Mesendoderm (in vitro differentiated cells): ENCODE results near the gene MVD.
A peak's percentile ranks its signal among the peaks of the same experiment; 100 is the strongest.

Source experiments
- DNase-seq: peaks from one replicate; pipeline ENCODE4 v3.0.0; 2013
- H2AK5ac ChIP-seq: 2 replicates; pipeline ENCODE4 v1.6.1; 2013; ENCODE audit warnings: low read length, inconsistent platforms
- H2BK120ac ChIP-seq: 2 replicates; pipeline ENCODE4 v1.6.1; 2013; ENCODE audit warnings: low read depth, mild to moderate bottlenecking, low read length, moderate library complexity, mixed read lengths
- H2BK15ac ChIP-seq: replicated peaks from 2 replicates; pipeline ENCODE4 v1.6.1; 2013; ENCODE audit warnings: low read depth, mild to moderate bottlenecking, moderate library complexity
- H2BK5ac ChIP-seq: 2 replicates; pipeline ENCODE4 v1.6.1; 2013; ENCODE audit warnings: low read length, inconsistent platforms
- H3K18ac ChIP-seq: 2 replicates; pipeline ENCODE4 v1.6.1; 2013; ENCODE audit warnings: mild to moderate bottlenecking, low read length, mixed read lengths
- H3K23ac ChIP-seq: one replicate; pipeline ENCODE4 v1.6.1; 2013; ENCODE audit warnings: low read length
- H3K27ac ChIP-seq: 2 replicates; pipeline ENCODE4 v1.5.1; 2013; ENCODE audit warnings: low read depth, mild to moderate bottlenecking, inconsistent platforms, low read length, moderate library complexity
- H3K27me3 ChIP-seq: 2 replicates; pipeline ENCODE4 v1.6.1; 2013; ENCODE audit warnings: low read length, control low read depth, mild to moderate bottlenecking, inconsistent platforms; ENCODE audit not compliant: insufficient read depth, poor library complexity
- H3K36me3 ChIP-seq: 2 replicates; pipeline ENCODE4 v1.6.1; 2013; ENCODE audit warnings: low read length, inconsistent platforms; ENCODE audit not compliant: control insufficient read depth, insufficient read depth
- H3K4ac ChIP-seq: one replicate; pipeline ENCODE4 v1.6.1; 2013; ENCODE audit warnings: low read depth, mild to moderate bottlenecking, low read length, moderate library complexity
- H3K4me1 ChIP-seq: 2 replicates; pipeline ENCODE4 v1.6.1; 2013; ENCODE audit warnings: low read depth, low read length, inconsistent platforms; ENCODE audit not compliant: control insufficient read depth
- H3K4me2 ChIP-seq: 2 replicates; pipeline ENCODE4 v1.6.1; 2013; ENCODE audit warnings: low read length
- H3K4me3 ChIP-seq: 2 replicates; pipeline ENCODE4 v1.5.1; 2013; ENCODE audit warnings: mild to moderate bottlenecking, low read length
- H3K56ac ChIP-seq: one replicate; pipeline ENCODE4 v1.6.1; 2013; ENCODE audit warnings: low read length
- H3K79me1 ChIP-seq: 2 replicates; pipeline ENCODE4 v1.6.1; 2013; ENCODE audit warnings: low read length, inconsistent platforms
- H3K79me2 ChIP-seq: 2 replicates; pipeline ENCODE4 v1.6.1; 2013; ENCODE audit warnings: mild to moderate bottlenecking, low read length; ENCODE audit not compliant: control insufficient read depth, insufficient read depth
- H3K9ac ChIP-seq: 2 replicates; pipeline ENCODE4 v1.6.1; 2013; ENCODE audit warnings: low read length, inconsistent platforms
- H4K5ac ChIP-seq: one replicate; pipeline ENCODE4 v1.6.1; 2013; ENCODE audit warnings: low read length
- H4K8ac ChIP-seq: one replicate; pipeline ENCODE4 v1.6.1; 2013; ENCODE audit warnings: low read depth, mild to moderate bottlenecking, control low read depth, low read length, moderate library complexity
- WGBS: extraction: QIAGEN DNeasy Blood & Tissue Kit; methylation state at CpG from one replicate; pipeline ENCODE4 v1.1.7; 2013; ENCODE audit warnings: low lambda C conversion rate, missing lambda C conversion rate; ENCODE audit not compliant: insufficient coverage; ENCODE audit errors: extremely low coverage; 5-methylcytosine and 5-hydroxymethylcytosine counted together

The MVD gene

GRCh38 chr16:88706229-88706964 is 43.5 kb upstream of the MVD start, which contains the start of the genes CTU2 and RNF166:
Gene CTU2 (plus strand): TSS chr16:88706503. CDS start chr16:88706531, 28 bp downstream.
Gene RNF166 (minus strand): TSS chr16:88706408. CDS start chr16:88706325, 83 bp downstream.
- Histone ChIP-seq H3K9ac (peak within 1 kb of the TSS; percentile 82), H3K79me2 (peaks cover 8% of the 10 kb centered on the region), H2BK120ac (no peak within 1 kb of the TSS), H3K56ac (peak within 1 kb of the TSS; percentile 94), H3K23ac (no peak within 1 kb of the TSS), H4K5ac (no peak within 1 kb of the TSS), H3K27me3 (no peaks in the 10 kb centered on the region), H3K79me1 (peaks cover 18% of the 10 kb centered on the region), H3K4me1 (no peaks in the 10 kb centered on the region), H3K4me2 (peak within 1 kb of the TSS; percentile 98), H3K4ac (peak within 1 kb of the TSS; percentile 70), H2BK15ac (no peak within 1 kb of the TSS), H3K36me3 (no peaks in the 10 kb centered on the region), H2BK5ac (no peak within 1 kb of the TSS), H2AK5ac (no peak within 1 kb of the TSS), H4K8ac (no peak within 1 kb of the TSS), H3K27ac (no peak within 1 kb of the TSS), H3K4me3 (peak within 1 kb of the TSS; percentile 81), H3K18ac (peak within 1 kb of the TSS; percentile 81)
- peak; percentile 92 for DNase-seq
- no CpG with 5 or more reads among the region's 86 CpGs for WGBS

GRCh38 chr16:88705801-88706228 is 42.9 kb upstream of the MVD start:
- no peak overlapping the region for H2BK15ac ChIP-seq
- H3K79me1 ChIP-seq, result peaks cover 18% of the 10 kb centered on the region
- no peak overlapping the region for H2AK5ac ChIP-seq
- peak overlapping the region; percentile 86 for H3K56ac ChIP-seq
- H3K36me3 ChIP-seq, result no peaks in the 10 kb centered on the region
- peak overlapping the region; percentile 81 for H3K18ac ChIP-seq
- peak overlapping the region; percentile 80 for H3K9ac ChIP-seq
- H2BK120ac ChIP-seq, result no peak overlapping the region
- no peak for DNase-seq
- no peak overlapping the region for H3K27ac ChIP-seq
- H3K4me2 ChIP-seq, result peak overlapping the region; percentile 85
- H3K4ac ChIP-seq, result peak overlapping the region; percentile 22
- peak overlapping the region; percentile 79 for H3K4me3 ChIP-seq
- H3K27me3 ChIP-seq, result no peaks in the 10 kb centered on the region
- no peaks in the 10 kb centered on the region for H3K4me1 ChIP-seq
- H3K23ac ChIP-seq, result no peak overlapping the region
- no peak overlapping the region for H4K5ac ChIP-seq
- H3K79me2 ChIP-seq, result peaks cover 8% of the 10 kb centered on the region
- H4K8ac ChIP-seq, result no peak overlapping the region
- WGBS, result no CpG with 5 or more reads among the region's 57 CpGs
- H2BK5ac ChIP-seq, result no peak overlapping the region

GRCh38 chr16:88705076-88705684 is 42.3 kb upstream of the MVD start:
- Histone ChIP-seq H3K18ac (no peak overlapping the region), H3K4me3 (peak overlapping the region; percentile 79), H3K4me2 (peak overlapping the region; percentile 85), H2BK120ac (no peak overlapping the region), H3K4me1 (no peaks in the 10 kb centered on the region), H2AK5ac (no peak overlapping the region), H3K4ac (no peak overlapping the region), H3K79me1 (peaks cover 18% of the 10 kb centered on the region), H3K27me3 (no peaks in the 10 kb centered on the region), H3K36me3 (no peaks in the 10 kb centered on the region), H2BK15ac (no peak overlapping the region), H4K5ac (no peak overlapping the region), H4K8ac (no peak overlapping the region), H3K27ac (no peak overlapping the region), H3K56ac (peak overlapping the region; percentile 86), H2BK5ac (no peak overlapping the region), H3K79me2 (peaks cover 8% of the 10 kb centered on the region), H3K23ac (no peak overlapping the region), H3K9ac (peak overlapping the region; percentile 80)
- no peak for DNase-seq
- no CpG with 5 or more reads among the region's 9 CpGs for WGBS

- Histone ChIP-seq H3K4me2 (no peak overlapping the region), H3K79me1 (peaks cover 17% of the 10 kb centered on the region), H3K23ac (no peak overlapping the region), H3K9ac (no peak overlapping the region), H3K27me3 (no peaks in the 10 kb centered on the region), H2BK15ac (no peak overlapping the region), H2BK120ac (no peak overlapping the region), H3K18ac (no peak overlapping the region), H3K36me3 (no peaks in the 10 kb centered on the region), H4K5ac (no peak overlapping the region), H2AK5ac (no peak overlapping the region), H3K4ac (no peak overlapping the region), H3K4me1 (no peaks in the 10 kb centered on the region), H4K8ac (no peak overlapping the region), H3K56ac (no peak overlapping the region), H3K27ac (no peak overlapping the region), H3K4me3 (no peak overlapping the region), H3K79me2 (peaks cover 8% of the 10 kb centered on the region), H2BK5ac (no peak overlapping the region)
- no CpG with 5 or more reads among the region's 26 CpGs for WGBS
- no peak for DNase-seq
Measured at GRCh38 chr16:88703486-88704309, 40.8 kb upstream of the MVD start.

GRCh38 chr16:88702371-88703210 is 39.7 kb upstream of the MVD start:
- no peak for DNase-seq
- no peak overlapping the region for H3K9ac ChIP-seq

More at GRCh38 chr16:88702371-88703210, 39.7 kb upstream of the MVD start:
- no peak overlapping the region for H2BK120ac ChIP-seq
- no peaks in the 10 kb centered on the region for H3K27me3 ChIP-seq
- H3K18ac ChIP-seq, result no peak overlapping the region
- no CpG with 5 or more reads among the region's 31 CpGs for WGBS
- peaks cover 12% of the 10 kb centered on the region for H3K79me1 ChIP-seq
- no peak overlapping the region for H4K5ac ChIP-seq
- no peak overlapping the region for H3K23ac ChIP-seq
- H2AK5ac ChIP-seq, result no peak overlapping the region
- H3K4ac ChIP-seq, result no peak overlapping the region
- H3K79me2 ChIP-seq, result peaks cover 8% of the 10 kb centered on the region
- no peak overlapping the region for H3K27ac ChIP-seq
- no peaks in the 10 kb centered on the region for H3K4me1 ChIP-seq
- no peak overlapping the region for H3K4me2 ChIP-seq
- no peak overlapping the region for H3K4me3 ChIP-seq
- no peaks in the 10 kb centered on the region for H3K36me3 ChIP-seq
- H2BK15ac ChIP-seq, result no peak overlapping the region
- H3K56ac ChIP-seq, result no peak overlapping the region
- H4K8ac ChIP-seq, result no peak overlapping the region
- no peak overlapping the region for H2BK5ac ChIP-seq
